Fibroblast of mammary gland (primary cell): Measurements from ENCODE around the gene KRTAP5-5.
"Not testable (repeated sequence)": the region's sequence is repeated elsewhere in the genome, so short reads cannot be mapped to it uniquely, and the experiment has no call there.

ENCODE experiments used
- DNase-seq: peaks from one replicate; pipeline ENCODE4 v3.0.0-alpha.2; 2010; ENCODE audit warnings: low read depth
- H3K4me3 ChIP-seq: 2 replicates; pipeline ENCODE4 v1.5.1; 2011; ENCODE audit warnings: low read depth, mild to moderate bottlenecking, low read length, moderate library complexity; ENCODE audit not compliant: control insufficient read depth
- CTCF ChIP-seq: conservative IDR thresholded peaks from 2 replicates; pipeline ENCODE4 v1.5.1; 2011; ENCODE audit warnings: low read depth, low read length, inconsistent platforms; ENCODE audit not compliant: control insufficient read depth, insufficient read depth

Gene KRTAP5-5

GRCh38 chr11:1668911-1669473 lies 39.4 kb downstream of the KRTAP5-5 start:
- no peak for DNase-seq
- no peak for TF ChIP-seq CTCF
- no peak overlapping the region for H3K4me3 ChIP-seq

- H3K4me3 ChIP-seq, result no peak overlapping the region
- no peak for TF ChIP-seq CTCF
- DNase-seq, result no peak
Measured at GRCh38 chr11:1669546-1670218, 40.1 kb downstream of the KRTAP5-5 start.

GRCh38 chr11:1670457-1670856 lies 40.9 kb downstream of the KRTAP5-5 start:
- H3K4me3 ChIP-seq, DNase-seq: not testable (repeated sequence)

- no peak for TF ChIP-seq CTCF
- no peak for DNase-seq
- H3K4me3 ChIP-seq, result no peak overlapping the region
Measured at GRCh38 chr11:1670905-1671371, 41.4 kb downstream of the KRTAP5-5 start.

GRCh38 chr11:1671658-1672057 lies 42.1 kb downstream of the KRTAP5-5 start:
- no peak overlapping the region for H3K4me3 ChIP-seq
- no peak for TF ChIP-seq CTCF
- no peak for DNase-seq

GRCh38 chr11:1672613-1673350 lies 43.2 kb downstream of the KRTAP5-5 start:
- no peak for TF ChIP-seq CTCF
- H3K4me3 ChIP-seq, result no peak overlapping the region
- DNase-seq, result no peak
